Loucy (cell line): Measurements from ENCODE around the gene SLC29A3.

Experiments used
- H2AFZ ChIP-seq: fragments of 200-600 bp; sonication (generic); 2 replicates; pipeline ENCODE4 v1.6.0; 2016; ENCODE audit warnings: antibody characterized with exemption, mild to moderate bottlenecking, low read length, moderate library complexity
- H3F3A ChIP-seq: fragments of 200-600 bp; 2 replicates; pipeline ENCODE4 v1.6.0; 2016; ENCODE audit warnings: antibody characterized with exemption, low read depth, mild to moderate bottlenecking
- H3K27me3 ChIP-seq: fragments of 200-600 bp; sonication (generic); 2 replicates; pipeline ENCODE4 v1.6.1; 2014; ENCODE audit warnings: low read length, mild to moderate bottlenecking; ENCODE audit not compliant: insufficient read depth, poor library complexity, severe bottlenecking
- H3K36me3 ChIP-seq: fragments of 200-600 bp; sonication (generic); 2 replicates; pipeline ENCODE4 v1.6.1; 2016; ENCODE audit warnings: low read length; ENCODE audit not compliant: insufficient read depth
- H3K4me1 ChIP-seq: fragments of 200-600 bp; sonication (generic); 2 replicates; pipeline ENCODE4 v1.5.1; 2014; ENCODE audit warnings: low read length, mild to moderate bottlenecking; ENCODE audit not compliant: insufficient read depth, poor library complexity, severe bottlenecking
- H3K4me2 ChIP-seq: fragments of 200-600 bp; sonication (generic); 2 replicates; pipeline ENCODE4 v1.6.0; 2014; ENCODE audit warnings: antibody characterized with exemption, low read length, low read depth, mild to moderate bottlenecking; ENCODE audit not compliant: poor library complexity, severe bottlenecking
- H3K4me3 ChIP-seq: fragments of 200-600 bp; sonication (generic); 2 replicates; pipeline ENCODE4 v1.5.1; 2014; ENCODE audit warnings: low read length, mild to moderate bottlenecking, mixed read lengths; ENCODE audit not compliant: poor library complexity, severe bottlenecking
- H3K79me2 ChIP-seq: fragments of 200-600 bp; sonication (generic); 2 replicates; pipeline ENCODE4 v1.6.1; 2014; ENCODE audit warnings: low read length; ENCODE audit not compliant: insufficient read depth
- H3K9ac ChIP-seq: fragments of 200-600 bp; sonication (generic); 2 replicates; pipeline ENCODE4 v1.6.0; 2014; ENCODE audit warnings: mild to moderate bottlenecking, low read depth, low read length, moderate library complexity; ENCODE audit not compliant: poor library complexity, severe bottlenecking
- H3K9me2 ChIP-seq: fragments of 200-600 bp; sonication (generic); replicated peaks from 2 replicates; pipeline ENCODE4 v1.6.1; 2016; ENCODE audit warnings: low read depth, low read length, mixed read lengths
- H3K9me3 ChIP-seq: fragments of 200-600 bp; sonication (generic); 2 replicates; pipeline ENCODE4 v1.6.1; 2014; ENCODE audit warnings: mild to moderate bottlenecking, antibody characterized with exemption, low read length, low read depth; ENCODE audit not compliant: insufficient read depth
- H4K20me1 ChIP-seq: fragments of 200-600 bp; sonication (generic); 2 replicates; pipeline ENCODE4 v1.6.0; 2014; ENCODE audit warnings: antibody characterized with exemption, low read length, mild to moderate bottlenecking; ENCODE audit not compliant: insufficient read depth, poor library complexity, severe bottlenecking
- CTCF ChIP-seq: fragments of 200-600 bp; sonication (generic); conservative IDR thresholded peaks from 2 replicates; pipeline ENCODE4 v1.5.1; 2014; ENCODE audit warnings: mild to moderate bottlenecking, antibody characterized with exemption, low read length
- EZH2phosphoT487 ChIP-seq: fragments of 200-600 bp; IDR thresholded peaks from 2 replicates; pipeline ENCODE4 v1.6.1; 2018; ENCODE audit warnings: antibody characterized with exemption, mild to moderate bottlenecking, moderate library complexity, borderline replicate concordance

Gene SLC29A3

GRCh38 chr10:71402005-71402404 is 82.9 kb downstream of the SLC29A3 start:
- no peak overlapping the region for H2AFZ ChIP-seq
- no peaks in the 10 kb centered on the region for H3K36me3 ChIP-seq
- no peaks in the 10 kb centered on the region for H3K9me2 ChIP-seq
- no peaks in the 10 kb centered on the region for H4K20me1 ChIP-seq
- no peaks in the 10 kb centered on the region for H3F3A ChIP-seq
- TF ChIP-seq CTCF, result no peak
- no peak for TF ChIP-seq EZH2phosphoT487
- no peak overlapping the region for H3K4me3 ChIP-seq
- H3K9ac ChIP-seq, result no peak overlapping the region
- H3K27me3 ChIP-seq, result no peaks in the 10 kb centered on the region
- no peak overlapping the region for H3K4me2 ChIP-seq
- no peaks in the 10 kb centered on the region for H3K79me2 ChIP-seq
- H3K9me3 ChIP-seq, result no peaks in the 10 kb centered on the region
- no peaks in the 10 kb centered on the region for H3K4me1 ChIP-seq

- no peaks in the 10 kb centered on the region for H3K9me2 ChIP-seq
- 0 out of 2 replicates have a peak overlapping the region, but pooled peaks have one; percentile 65 for H2AFZ ChIP-seq
- no peaks in the 10 kb centered on the region for H3K9me3 ChIP-seq
- H3K4me2 ChIP-seq, result no peak overlapping the region
- no peak overlapping the region for H3K4me3 ChIP-seq
- H3K9ac ChIP-seq, result no peak overlapping the region
- TF ChIP-seq EZH2phosphoT487 (no peak), CTCF (no peak)
- H3K27me3 ChIP-seq, result no peaks in the 10 kb centered on the region
- H4K20me1 ChIP-seq, result no peaks in the 10 kb centered on the region
- no peaks in the 10 kb centered on the region for H3K4me1 ChIP-seq
- H3F3A ChIP-seq, result no peaks in the 10 kb centered on the region
- no peaks in the 10 kb centered on the region for H3K79me2 ChIP-seq
- H3K36me3 ChIP-seq, result no peaks in the 10 kb centered on the region
Observed at GRCh38 chr10:71404503-71405295, 85.6 kb downstream of the SLC29A3 start.

GRCh38 chr10:71406878-71407277 is 87.8 kb downstream of the SLC29A3 start:
- TF ChIP-seq CTCF (no peak), EZH2phosphoT487 (no peak)
- no peaks in the 10 kb centered on the region for H3K27me3 ChIP-seq
- H3F3A ChIP-seq, result no peaks in the 10 kb centered on the region
- no peak overlapping the region for H3K4me2 ChIP-seq
- H3K9me2 ChIP-seq, result no peaks in the 10 kb centered on the region
- H2AFZ ChIP-seq, result no peak overlapping the region
- no peak overlapping the region for H3K4me3 ChIP-seq
- H3K4me1 ChIP-seq, result no peaks in the 10 kb centered on the region
- no peaks in the 10 kb centered on the region for H4K20me1 ChIP-seq
- H3K36me3 ChIP-seq, result no peaks in the 10 kb centered on the region
- peaks cover 8% of the 10 kb centered on the region for H3K9me3 ChIP-seq
- H3K79me2 ChIP-seq, result no peaks in the 10 kb centered on the region
- H3K9ac ChIP-seq, result no peak overlapping the region
